IMR-90 (cell line): Measurements from ENCODE around the gene CTIF. TPM values are rescaled to one million over a fixed set of nuclear protein-coding genes. Genes with fewer than 3 reads are reported as not detected.

Experiments
- ATAC-seq: fragments of 200-7000 bp; cut with Tn5 transposase; 2 replicates; pipeline ENCODE4 v1.9.1; 2020; ENCODE audit warnings: low read depth, mild to moderate bottlenecking, moderate library complexity
- BruUV-seq: library from RNA; stranded (reverse); fragments of 400-500 nt; replicated peaks from 2 replicates; lab custom pipeline; 2021; lab: Mats Ljungman, UMichigan
- CTCF ChIA-PET: fragments of 300-600 bp; formaldehyde crosslinking; extraction: SDS; loops from one replicate; lab custom pipeline; 2021; ENCODE audit warnings: antibody characterized with exemption; lab: Yijun Ruan, JAX
- POLR2A ChIA-PET: fragments of 300-600 bp; sonication (Branson Sonifier 250); formaldehyde crosslinking; loops from one replicate; lab custom pipeline; 2022; ENCODE audit warnings: antibody characterized with exemption; ENCODE audit not compliant: unreplicated experiment; lab: Charles Lee
- DNase-seq: peaks from one replicate; pipeline ENCODE4 v3.0.0; 2013
- H2AFZ ChIP-seq: replicated peaks from 2 replicates; pipeline ENCODE3; 2013; ENCODE audit warnings: low read length, mild to moderate bottlenecking; ENCODE audit not compliant: poor library complexity
- H2AK5ac ChIP-seq: 2 replicates; pipeline ENCODE4 v1.6.1; 2013; ENCODE audit warnings: low read depth, low read length, inconsistent platforms
- H2AK9ac ChIP-seq: replicated peaks from 2 replicates; pipeline ENCODE3; 2013; ENCODE audit warnings: mild to moderate bottlenecking, low read depth, low read length, moderate library complexity; ENCODE audit not compliant: poor library complexity
- H2BK120ac ChIP-seq: 2 replicates; pipeline ENCODE4 v1.6.1; 2013; ENCODE audit warnings: low read depth, low read length, inconsistent platforms
- H2BK15ac ChIP-seq: 3 replicates; pipeline ENCODE4 v1.6.1; 2013; ENCODE audit warnings: low read depth, low read length, inconsistent platforms
- H2BK20ac ChIP-seq: 2 replicates; pipeline ENCODE4 v1.6.1; 2013; ENCODE audit warnings: low read depth, mild to moderate bottlenecking, inconsistent platforms, low read length, moderate library complexity
- H2BK5ac ChIP-seq: 2 replicates; pipeline ENCODE4 v1.6.1; 2013; ENCODE audit warnings: mild to moderate bottlenecking, low read depth, low read length, inconsistent platforms; ENCODE audit not compliant: poor library complexity, severe bottlenecking
- H3K14ac ChIP-seq: replicated peaks from 2 replicates; pipeline ENCODE4 v1.6.1; 2013; ENCODE audit warnings: low read depth, low read length, inconsistent platforms
- H3K18ac ChIP-seq: 2 replicates; pipeline ENCODE4 v1.6.1; 2013; ENCODE audit warnings: low read depth, low read length, control low read depth
- H3K23ac ChIP-seq: 2 replicates; pipeline ENCODE4 v1.6.1; 2013; ENCODE audit warnings: low read depth, low read length, inconsistent platforms
- H3K27ac ChIP-seq: 2 replicates; pipeline ENCODE4 v1.5.1; 2013; ENCODE audit warnings: mild to moderate bottlenecking, control low read depth, low read length; ENCODE audit not compliant: insufficient read depth
- H3K27me3 ChIP-seq: 2 replicates; pipeline ENCODE4 v1.6.1; 2013; ENCODE audit warnings: low read length; ENCODE audit not compliant: control insufficient read depth, insufficient read depth
- H3K36me3 ChIP-seq: 2 replicates; pipeline ENCODE4 v1.6.1; 2013; ENCODE audit warnings: low read length, mixed read lengths; ENCODE audit not compliant: control insufficient read depth, insufficient read depth
- H3K4ac ChIP-seq: 2 replicates; pipeline ENCODE4 v1.6.1; 2013; ENCODE audit warnings: low read depth, low read length, inconsistent platforms
- H3K4me1 ChIP-seq: 2 replicates; pipeline ENCODE4 v1.6.1; 2013; ENCODE audit warnings: low read length, mixed read lengths; ENCODE audit not compliant: control insufficient read depth, insufficient read depth
- H3K4me2 ChIP-seq: 2 replicates; pipeline ENCODE4 v1.6.1; 2013; ENCODE audit warnings: low read depth, mild to moderate bottlenecking, control low read depth, low read length, moderate library complexity
- H3K4me3 ChIP-seq: 2 replicates; pipeline ENCODE4 v1.5.1; 2013; ENCODE audit warnings: low read depth, mild to moderate bottlenecking, control low read depth, low read length, moderate library complexity; ENCODE audit not compliant: insufficient read depth
- H3K56ac ChIP-seq: 2 replicates; pipeline ENCODE4 v1.6.1; 2013; ENCODE audit warnings: low read length, inconsistent platforms; ENCODE audit not compliant: insufficient read depth; ENCODE audit errors: extremely low read depth
- H3K79me1 ChIP-seq, 2 experiments: 2 replicates each; pipeline ENCODE4 v1.6.1; 2013; ENCODE audit warnings: low read length in 2 of 2, inconsistent platforms in 1 of 2, low read depth in 1 of 2
- H3K9ac ChIP-seq: 2 replicates; pipeline ENCODE4 v1.6.1; 2013; ENCODE audit warnings: low read depth, low read length, control low read depth
- H3K9me1 ChIP-seq: 2 replicates; pipeline ENCODE4 v1.6.1; 2013; ENCODE audit warnings: low read length, inconsistent platforms; ENCODE audit not compliant: insufficient read depth
- H3K9me3 ChIP-seq: 2 replicates; pipeline ENCODE4 v1.6.1; 2013; ENCODE audit warnings: low read length; ENCODE audit not compliant: control insufficient read depth, insufficient read depth
- H4K20me1 ChIP-seq: 2 replicates; pipeline ENCODE4 v1.6.1; 2013; ENCODE audit warnings: low read length, inconsistent platforms; ENCODE audit not compliant: insufficient read depth
- H4K5ac ChIP-seq: 2 replicates; pipeline ENCODE4 v1.6.1; 2013; ENCODE audit warnings: mild to moderate bottlenecking, low read depth, low read length, control low read depth
- H4K8ac ChIP-seq, 2 experiments: 2 replicates each; pipeline ENCODE4 v1.6.1; 2013; ENCODE audit warnings: low read depth in 2 of 2, low read length in 2 of 2, control low read depth in 1 of 2, inconsistent platforms in 1 of 2
- H4K91ac ChIP-seq: 2 replicates; pipeline ENCODE4 v1.6.1; 2013; ENCODE audit warnings: low read depth, low read length, inconsistent platforms; ENCODE audit not compliant: insufficient read depth
- BHLHE40 ChIP-seq: fragments of 150-350 bp; IDR thresholded peaks from 2 replicates; pipeline ENCODE4 v1.6.1; 2016; ENCODE audit warnings: mild to moderate bottlenecking, low read depth, low read length
- CEBPB ChIP-seq: IDR thresholded peaks from 2 replicates; pipeline ENCODE4 v1.6.1; 2012; ENCODE audit warnings: low read depth, low read length, improper control_type of control experiment
- CHD1 ChIP-seq: IDR thresholded peaks from 2 replicates; pipeline ENCODE4 v1.6.1; 2012; ENCODE audit warnings: low read depth, low read length, improper control_type of control experiment
- FOS ChIP-seq: fragments of 150-350 bp; IDR thresholded peaks from 2 replicates; pipeline ENCODE4 v1.6.1; 2016; ENCODE audit warnings: low read depth, low read length
- MXI1 ChIP-seq: IDR thresholded peaks from 2 replicates; pipeline ENCODE4 v1.6.1; 2012; ENCODE audit warnings: low read depth, mild to moderate bottlenecking, low read length, moderate library complexity, borderline replicate concordance
- NFE2L2 ChIP-seq: fragments of 150-350 bp; IDR thresholded peaks from 2 replicates; pipeline ENCODE4 v1.6.1; 2016; ENCODE audit warnings: low read depth, mild to moderate bottlenecking, low read length
- POLR2A ChIP-seq: IDR thresholded peaks from 2 replicates; pipeline ENCODE4 v1.6.1; 2012; ENCODE audit warnings: mild to moderate bottlenecking, low read depth, low read length
- RAD21 ChIP-seq: IDR thresholded peaks from 2 replicates; pipeline ENCODE4 v1.6.1; 2012; ENCODE audit warnings: low read length, improper control_type of control experiment
- RCOR1 ChIP-seq: IDR thresholded peaks from 2 replicates; pipeline ENCODE4 v1.6.1; 2012; ENCODE audit warnings: mild to moderate bottlenecking, low read length, improper control_type of control experiment; ENCODE audit not compliant: insufficient replicate concordance
- WGBS, 2 experiments: methylation state at CpG; one replicate each; pipeline versions ENCODE4 v1.1.5 to v1.1.7; 2013; ENCODE audit warnings: missing lambda C conversion rate in 2 of 2; ENCODE audit not compliant: insufficient read length in 1 of 2; ENCODE audit errors: extremely low coverage in 2 of 2; 5-methylcytosine and 5-hydroxymethylcytosine counted together
- dilution Hi-C: fragments of 300-500 bp; cut with HindIII; formaldehyde crosslinking; loops from one replicate; pipeline ENCODE4 v1.14.3; 2018; ENCODE audit warnings: low sequenced_read_pairs; ENCODE audit not compliant: unreplicated experiment
- in situ Hi-C: fragments of 300-500 bp; cut with MboI; formaldehyde crosslinking; loops from 3 replicates; pipeline ENCODE4 v1.14.3; 2019; ENCODE audit warnings: low sequenced_read_pairs, inconsistent platforms, mixed read lengths
- intact Hi-C: fragments of 100-400 bp; cut with micrococcal nuclease; formaldehyde crosslinking; loops from 2 replicates; pipeline ENCODE4 v1.10.0; 2022
- polyA plus RNA-seq, 3 experiments: library from polyadenylated mRNA; depleted of rRNA; stranded (reverse); fragments of >200 nt; gene quantifications; 2 replicates each; pipeline ENCODE4 v1.2.3, GENCODE V29; 2012; ENCODE audit warnings: low replicate concordance in 1 of 3
- total RNA-seq: library from RNA; depleted of rRNA; stranded (reverse); fragments of >200 nt; gene quantifications from 2 replicates; pipeline ENCODE4 v1.2.3, GENCODE V29; 2012
- TF ChIP-seq, protein P1 (sequence below): conservative IDR thresholded peaks from 2 replicates; pipeline ENCODE4 v1.5.1; 2012; ENCODE audit warnings: mild to moderate bottlenecking, low read depth, low read length, improper control_type of control experiment

Gene CTIF
- total and polyA plus RNA-seq, 2 of the 4 experiments (the other 2 are of a cell fraction): 25.1 to 57.0 TPM

DNA sequence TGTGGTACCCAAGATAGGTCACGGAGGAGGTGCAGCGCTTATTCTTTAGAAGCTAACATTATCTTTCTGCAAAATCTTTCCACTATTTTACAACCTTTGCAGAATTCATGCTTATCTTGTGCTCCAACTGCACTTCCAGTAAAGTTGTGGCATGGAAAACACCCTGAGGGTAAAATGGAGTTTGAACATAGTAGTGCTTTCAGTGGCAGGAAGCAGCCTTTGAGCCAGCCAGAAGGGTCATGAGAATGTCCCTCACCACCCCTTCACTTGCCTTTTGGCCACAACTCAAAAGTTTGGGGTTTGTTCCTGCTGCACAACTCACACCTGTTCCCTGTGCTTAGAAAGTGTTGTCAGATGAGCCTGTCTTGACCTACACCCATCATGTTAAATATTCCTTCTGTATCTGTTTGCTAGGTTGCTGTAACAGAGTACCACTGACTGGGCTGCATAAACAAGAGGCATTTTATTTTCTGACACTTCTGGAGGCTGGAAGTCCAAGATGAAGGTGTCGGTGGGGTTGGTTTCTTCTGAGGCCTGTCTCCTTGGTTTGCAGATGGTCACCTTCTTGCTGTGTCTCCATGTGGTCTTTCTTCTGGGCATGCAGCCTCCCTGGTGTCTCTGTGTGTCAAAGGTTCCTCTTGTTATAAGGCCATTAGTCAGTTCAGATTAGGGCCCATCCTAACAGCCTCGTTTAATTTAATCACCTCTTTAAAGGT lies 217.8 kb downstream of the CTIF start:
- H4K20me1 ChIP-seq: peaks cover 26% of the 10 kb centered on the region
- no TSS peak for BruUV-seq
- H2AFZ ChIP-seq: no peak overlapping the region
- WGBS, 2 experiments: 86% methylated on average over 1 of the region's 4 CpGs; no CpG with 5 or more reads in 1 of the 2 experiments
- in situ Hi-C loops: no loop called here
- H3K4me2 ChIP-seq: no peak overlapping the region
- intact Hi-C loops: no loop called here
- dilution Hi-C loops: no loop called here
- peaks cover 37% of the 10 kb centered on the region for H3K36me3 ChIP-seq
- H4K8ac ChIP-seq: no peak overlapping the region
- peaks cover 8% of the 10 kb centered on the region for H3K4me1 ChIP-seq
- no peaks in the 10 kb centered on the region for H3K9me3 ChIP-seq
- H4K91ac ChIP-seq: no peak overlapping the region
- no peak overlapping the region for H3K4ac ChIP-seq
- POLR2A ChIA-PET: no interaction called here
- no peak overlapping the region for H3K18ac ChIP-seq
- H2BK20ac ChIP-seq: no peak overlapping the region
- no peak overlapping the region for H2AK5ac ChIP-seq
- CTCF ChIA-PET: no interaction called here
- TF ChIP-seq, protein P1, sequence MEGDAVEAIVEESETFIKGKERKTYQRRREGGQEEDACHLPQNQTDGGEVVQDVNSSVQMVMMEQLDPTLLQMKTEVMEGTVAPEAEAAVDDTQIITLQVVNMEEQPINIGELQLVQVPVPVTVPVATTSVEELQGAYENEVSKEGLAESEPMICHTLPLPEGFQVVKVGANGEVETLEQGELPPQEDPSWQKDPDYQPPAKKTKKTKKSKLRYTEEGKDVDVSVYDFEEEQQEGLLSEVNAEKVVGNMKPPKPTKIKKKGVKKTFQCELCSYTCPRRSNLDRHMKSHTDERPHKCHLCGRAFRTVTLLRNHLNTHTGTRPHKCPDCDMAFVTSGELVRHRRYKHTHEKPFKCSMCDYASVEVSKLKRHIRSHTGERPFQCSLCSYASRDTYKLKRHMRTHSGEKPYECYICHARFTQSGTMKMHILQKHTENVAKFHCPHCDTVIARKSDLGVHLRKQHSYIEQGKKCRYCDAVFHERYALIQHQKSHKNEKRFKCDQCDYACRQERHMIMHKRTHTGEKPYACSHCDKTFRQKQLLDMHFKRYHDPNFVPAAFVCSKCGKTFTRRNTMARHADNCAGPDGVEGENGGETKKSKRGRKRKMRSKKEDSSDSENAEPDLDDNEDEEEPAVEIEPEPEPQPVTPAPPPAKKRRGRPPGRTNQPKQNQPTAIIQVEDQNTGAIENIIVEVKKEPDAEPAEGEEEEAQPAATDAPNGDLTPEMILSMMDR: no peak
- TF ChIP-seq FOS (no peak), CHD1 (no peak), RCOR1 (no peak), NFE2L2 (no peak), CEBPB (no peak), POLR2A (no peak), BHLHE40 (no peak), RAD21 (no peak), MXI1 (no peak)
- H3K27ac ChIP-seq: no peak overlapping the region
- H2BK5ac ChIP-seq: no peak overlapping the region
- no peak for ATAC-seq
- H3K9me1 ChIP-seq: peaks cover 34% of the 10 kb centered on the region
- no peak overlapping the region for H3K14ac ChIP-seq
- no peak overlapping the region for H2AK9ac ChIP-seq
- H4K5ac ChIP-seq: no peak overlapping the region
- no peak overlapping the region for H3K56ac ChIP-seq
- no peak overlapping the region for H2BK15ac ChIP-seq
- H3K9ac ChIP-seq: no peak overlapping the region
- no peak overlapping the region; the same call in 1 of the 2 replicates for H3K23ac ChIP-seq
- peaks cover 42 to 78% of the 10 kb centered on the region in 2 experiments for H3K79me1 ChIP-seq
- DNase-seq: no peak
- no peak overlapping the region for H3K4me3 ChIP-seq
- no peaks in the 10 kb centered on the region for H3K27me3 ChIP-seq
- no peak overlapping the region for H2BK120ac ChIP-seq
